Inferior parietal cortex (tissue), 1 donor: ENCODE data around the gene MRPL12.

ENCODE experiments used
- DNase-seq: peaks from one replicate; pipeline ENCODE4 v3.0.0-alpha.2; 2016; ENCODE audit errors: extremely low spot score

The MRPL12 gene

DNA sequence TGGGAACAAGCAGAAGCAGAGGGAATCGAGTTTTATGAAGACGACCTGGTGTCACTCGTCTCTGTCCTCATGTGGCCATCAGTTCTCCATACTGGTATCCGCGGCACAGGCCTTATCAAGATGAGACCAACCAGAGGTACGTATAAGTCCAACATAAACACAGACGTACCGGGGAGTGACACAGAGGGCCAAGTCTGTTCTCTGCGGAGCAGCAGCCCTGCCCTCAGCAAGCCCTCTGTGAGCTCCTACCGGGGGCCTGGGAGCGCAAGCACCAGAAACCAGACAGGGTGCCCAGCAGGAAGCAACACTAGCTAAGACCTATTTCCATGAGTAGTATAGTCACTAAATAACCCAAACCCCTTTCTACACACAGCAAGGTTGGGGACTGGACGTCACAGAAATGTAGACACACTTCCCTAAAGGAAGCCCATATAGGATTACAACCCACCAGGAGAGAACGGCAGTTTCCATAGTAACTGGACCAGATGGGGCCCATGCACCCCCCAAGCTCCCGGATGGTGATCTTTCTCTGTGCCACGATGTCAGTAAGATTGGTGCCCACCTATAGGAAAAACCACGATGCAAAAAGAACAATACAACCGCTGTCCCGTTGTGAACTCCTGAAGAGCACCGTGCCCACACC is 20.5 kb upstream of the MRPL12 start:
- no peak for DNase-seq

DNA sequence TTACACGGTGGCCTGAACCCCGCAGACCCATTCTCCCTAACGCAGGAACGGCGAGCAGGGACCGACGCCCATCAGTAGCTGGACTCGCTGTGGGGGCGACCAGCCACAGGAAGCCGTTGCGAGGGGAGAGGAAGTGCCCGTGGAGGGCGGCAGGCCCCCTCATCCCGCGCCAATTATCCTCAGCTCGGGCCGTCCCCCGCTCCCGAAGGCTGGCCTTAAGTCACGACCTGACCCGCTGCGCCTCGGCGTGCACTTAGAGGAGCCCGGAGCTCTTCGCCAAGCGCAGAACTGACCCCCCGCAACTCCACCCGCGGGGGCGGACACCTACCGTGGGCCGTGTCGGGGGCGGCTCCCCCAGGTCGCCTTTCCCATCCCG is 20.0 kb upstream of the MRPL12 start:
- DNase-seq = peak; percentile 20

DNA sequence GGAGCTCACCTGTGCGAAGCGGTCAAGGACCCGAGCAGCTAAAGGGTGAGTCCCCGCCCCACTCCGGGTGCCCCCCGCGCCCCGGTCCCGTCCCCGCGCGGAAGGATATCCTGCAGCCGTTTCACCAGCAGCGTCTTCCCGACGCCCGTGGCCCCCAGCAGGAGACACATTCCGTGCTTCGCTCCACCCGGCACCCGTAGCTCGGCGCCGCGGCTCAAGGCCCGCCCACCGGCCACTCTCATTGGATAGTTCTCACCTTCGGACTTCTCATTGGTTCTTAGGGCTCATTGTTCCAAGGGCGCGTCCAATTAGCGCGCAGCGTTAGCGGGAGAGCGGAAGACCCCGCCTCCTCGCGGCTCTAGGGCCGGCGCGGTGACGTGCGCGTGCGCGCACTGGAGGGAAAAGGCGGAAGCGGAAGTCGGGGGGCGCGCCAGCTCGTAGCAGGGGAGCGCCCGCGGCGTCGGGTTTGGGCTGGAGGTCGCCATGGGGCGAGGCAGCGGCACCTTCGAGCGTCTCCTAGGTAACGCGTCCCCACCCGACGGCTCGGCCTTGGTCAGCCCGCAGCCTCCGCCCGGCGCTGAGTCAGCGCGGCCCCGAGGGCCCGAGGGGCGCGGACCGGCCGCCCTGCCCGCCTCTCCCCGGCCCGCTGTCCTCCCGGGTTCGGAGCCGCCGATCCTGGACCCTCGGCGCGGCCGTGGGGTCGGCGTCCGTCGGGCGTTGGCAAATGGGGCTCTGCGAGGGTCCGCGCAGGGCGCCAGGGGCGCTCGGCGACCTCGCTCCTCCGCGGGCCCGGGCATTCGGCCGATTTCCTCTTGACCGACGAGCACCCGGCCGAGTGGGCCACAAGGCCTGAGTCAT is 19.4 kb upstream of the MRPL12 start, which contains the start of the genes ARL16 and HGS:
TSS of gene ARL16 (minus strand) at position 214 of the 858 bp plus-strand sequence. CDS start at position 170, 44 bp downstream.
TSS of gene HGS (plus strand) at position 428 of the 858 bp plus-strand sequence. CDS start at position 484, 56 bp downstream.
- DNase-seq = peak; percentile 100

DNA sequence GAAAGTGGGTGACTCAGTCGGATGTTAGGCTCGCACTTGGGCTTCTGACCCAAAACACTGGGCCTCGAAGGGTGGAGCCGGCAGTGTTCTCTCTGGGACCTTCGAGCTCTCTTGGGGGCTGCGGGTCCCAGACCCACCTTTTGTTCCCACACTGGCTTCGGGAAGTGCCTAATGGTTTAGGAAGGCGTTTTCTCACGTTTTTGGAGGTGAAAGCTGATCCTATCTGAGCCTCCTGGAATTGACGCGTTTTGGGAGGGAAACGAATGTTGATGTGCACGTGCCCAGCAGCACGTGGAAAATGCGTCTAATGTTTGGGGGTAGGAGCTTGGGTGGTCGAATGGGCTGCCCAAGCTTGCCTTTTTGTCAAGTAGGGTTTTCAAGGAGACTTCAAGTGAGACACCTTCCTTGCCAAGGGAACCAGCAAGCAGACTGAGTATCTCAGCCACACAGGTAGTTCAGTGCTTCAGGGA is 18.7 kb upstream of the MRPL12 start:
- no peak for DNase-seq

DNA sequence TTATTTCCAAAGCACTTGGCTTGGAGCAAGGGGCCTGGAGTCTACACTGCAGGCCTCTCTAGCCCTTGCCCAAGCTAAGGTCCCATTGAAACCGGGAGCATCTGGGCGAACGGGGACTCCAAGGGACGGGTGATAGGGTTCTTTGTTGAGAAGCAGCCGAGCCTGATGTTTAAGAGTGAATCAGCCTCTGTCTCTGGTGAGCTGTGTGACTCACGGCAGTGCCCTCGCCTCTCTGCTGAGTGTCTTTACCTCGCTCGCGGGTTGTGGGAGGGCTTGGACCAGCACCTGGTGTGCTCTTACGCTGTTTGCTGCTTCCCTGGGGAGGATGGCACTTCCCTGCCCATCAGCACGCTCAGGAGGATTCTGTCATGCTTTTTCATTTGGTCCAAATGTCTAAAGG is 18.1 kb upstream of the MRPL12 start:
- no peak for DNase-seq

DNA sequence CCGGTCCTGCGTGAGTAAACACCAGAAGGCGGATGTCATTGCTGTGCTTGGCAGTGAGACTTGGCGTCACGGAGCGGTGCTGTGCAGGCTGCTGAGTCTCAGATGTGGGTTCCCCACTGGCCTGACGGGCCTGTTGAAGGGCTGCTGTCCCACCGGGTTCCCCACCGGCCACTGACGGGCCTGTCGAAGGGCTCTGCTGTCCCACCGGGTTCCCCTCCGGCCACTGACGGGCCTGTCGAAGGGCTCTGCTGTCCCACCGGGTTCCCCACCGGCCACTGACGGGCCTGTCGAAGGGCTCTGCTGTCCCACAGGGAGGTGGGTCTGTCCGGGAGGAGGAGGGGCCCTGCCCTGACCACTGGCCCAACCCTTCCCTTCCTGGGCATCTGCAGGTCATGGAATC is 16.6 kb upstream of the MRPL12 start:
- no peak for DNase-seq

DNA sequence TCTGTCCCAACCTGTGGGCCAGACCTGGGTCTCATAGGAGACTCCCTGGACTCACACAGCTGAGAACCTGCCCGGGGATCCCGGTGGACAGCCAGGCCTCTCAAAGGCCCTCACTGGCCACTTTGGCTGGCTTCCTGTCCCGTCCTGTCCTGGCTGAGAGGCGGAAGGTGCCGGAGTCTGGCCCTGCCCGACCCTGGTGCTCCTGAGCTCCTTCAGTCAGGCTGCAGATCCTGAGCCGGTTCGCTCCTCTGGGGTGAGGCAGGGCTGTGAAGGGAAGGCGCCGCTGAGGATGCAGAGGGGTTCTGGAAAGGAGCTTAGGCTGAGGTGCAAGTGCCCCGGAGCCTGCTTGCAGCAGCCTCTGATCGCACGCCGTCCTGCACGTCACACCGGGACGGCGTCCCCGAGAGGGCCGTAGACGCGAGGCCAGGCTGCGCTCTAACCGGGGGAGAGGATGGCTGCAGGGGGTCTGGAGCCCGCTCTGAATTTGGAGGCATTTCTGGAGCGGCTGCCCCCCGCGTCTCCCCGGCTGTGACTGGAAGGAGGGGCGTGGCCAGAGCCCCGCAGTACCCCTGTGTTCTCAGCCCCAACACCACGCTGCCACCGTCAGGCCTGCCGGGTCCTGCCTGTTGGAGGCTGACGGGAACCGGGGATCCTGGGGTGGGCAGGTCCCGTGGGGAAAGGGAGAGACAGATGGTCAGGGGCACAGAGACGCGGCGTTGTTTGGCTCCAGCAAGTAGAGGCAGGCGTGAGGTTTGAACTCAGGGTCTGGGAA is 15.2 kb upstream of the MRPL12 start:
- no peak for DNase-seq

DNA sequence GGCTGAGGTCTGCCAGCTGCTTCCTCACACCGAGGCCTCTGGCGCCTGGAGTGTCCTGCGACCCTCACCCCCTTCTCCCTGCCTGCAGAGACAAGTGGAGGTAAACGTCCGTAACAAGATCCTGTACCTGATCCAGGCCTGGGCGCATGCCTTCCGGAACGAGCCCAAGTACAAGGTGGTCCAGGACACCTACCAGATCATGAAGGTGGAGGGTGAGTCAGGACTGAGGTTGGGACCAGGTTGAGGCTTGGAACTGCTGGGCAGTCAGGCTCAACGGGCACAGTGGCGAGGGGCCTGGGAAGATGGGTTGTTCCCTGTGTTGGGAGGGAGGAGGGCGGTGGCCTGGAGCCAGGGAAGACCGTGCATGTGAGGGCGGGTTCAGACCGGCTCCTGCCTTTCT is 14.6 kb upstream of the MRPL12 start:
- no peak for DNase-seq

DNA sequence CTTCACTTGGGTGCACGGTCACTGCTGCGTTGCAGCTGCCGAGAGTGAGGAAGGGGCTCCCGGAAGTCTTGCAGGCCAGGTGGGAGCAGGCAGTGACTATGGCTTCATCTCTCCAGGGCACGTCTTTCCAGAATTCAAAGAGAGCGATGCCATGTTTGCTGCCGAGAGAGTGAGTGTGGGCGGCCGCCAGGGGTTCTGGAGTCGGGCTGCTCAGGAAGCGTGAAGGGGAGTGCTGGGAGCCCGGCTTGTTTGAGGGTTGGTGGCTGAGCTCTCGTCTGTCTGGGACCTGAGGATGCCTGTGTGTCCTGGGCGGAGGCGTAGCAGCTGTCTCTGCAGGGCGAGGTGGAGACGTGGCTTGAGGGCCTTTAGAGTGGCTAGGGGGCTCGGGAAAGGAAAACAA is 13.1 kb upstream of the MRPL12 start:
- no peak for DNase-seq

DNA sequence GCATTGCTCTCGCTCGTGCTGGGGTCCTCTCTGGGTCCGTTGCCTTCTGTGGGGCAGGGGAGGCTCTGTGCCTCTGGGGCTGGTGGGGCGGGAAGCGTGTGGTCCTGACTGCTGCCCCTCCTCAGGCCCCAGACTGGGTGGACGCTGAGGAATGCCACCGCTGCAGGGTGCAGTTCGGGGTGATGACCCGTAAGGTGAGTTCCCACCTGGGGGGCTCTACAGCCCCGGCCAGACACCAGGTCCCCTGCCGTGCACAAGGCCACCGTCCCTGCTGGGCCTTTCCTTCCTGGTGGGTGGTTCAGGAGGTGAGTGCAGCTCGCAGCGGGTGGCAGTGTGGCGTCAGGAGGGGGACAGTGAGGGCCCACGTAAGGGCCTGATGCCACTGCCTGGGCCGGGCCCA is 12.6 kb upstream of the MRPL12 start:
- no peak for DNase-seq

DNA sequence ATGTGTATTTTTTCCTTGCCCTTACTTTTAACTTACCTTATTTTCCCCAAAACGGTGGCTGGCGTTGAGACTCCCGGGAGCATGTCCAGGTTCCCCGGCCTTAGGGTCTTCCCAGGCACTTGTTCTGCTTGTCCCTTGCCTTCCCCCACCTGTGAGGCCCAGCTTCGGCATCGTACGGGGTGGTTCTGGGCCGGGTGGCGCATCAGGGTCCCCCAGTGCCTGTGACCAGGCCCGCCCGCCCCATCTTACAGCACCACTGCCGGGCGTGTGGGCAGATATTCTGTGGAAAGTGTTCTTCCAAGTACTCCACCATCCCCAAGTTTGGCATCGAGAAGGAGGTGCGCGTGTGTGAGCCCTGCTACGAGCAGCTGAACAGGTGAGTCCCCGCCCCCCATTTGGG is 12.0 kb upstream of the MRPL12 start:
- no peak for DNase-seq

DNA sequence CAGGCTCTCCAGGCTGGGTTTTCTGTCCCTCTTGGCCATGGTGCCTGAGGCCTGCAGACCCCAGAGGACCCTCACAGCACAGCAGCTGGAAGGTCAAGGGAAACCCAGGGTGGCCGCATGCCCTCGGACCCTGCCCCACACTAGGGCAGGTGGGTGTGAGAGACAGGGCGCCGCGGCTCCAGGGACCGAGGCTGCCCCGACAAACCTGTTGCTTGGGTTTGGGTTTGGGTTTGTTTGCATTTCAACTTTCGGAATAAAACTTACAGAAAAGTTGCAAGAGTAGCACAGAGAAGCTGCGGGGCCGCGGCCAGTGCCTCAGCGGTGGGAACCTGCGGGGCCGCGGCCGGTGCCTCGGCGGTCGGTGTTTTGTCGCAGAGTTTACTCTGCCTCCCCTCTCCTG is 11.6 kb upstream of the MRPL12 start:
- DNase-seq = no peak

DNA sequence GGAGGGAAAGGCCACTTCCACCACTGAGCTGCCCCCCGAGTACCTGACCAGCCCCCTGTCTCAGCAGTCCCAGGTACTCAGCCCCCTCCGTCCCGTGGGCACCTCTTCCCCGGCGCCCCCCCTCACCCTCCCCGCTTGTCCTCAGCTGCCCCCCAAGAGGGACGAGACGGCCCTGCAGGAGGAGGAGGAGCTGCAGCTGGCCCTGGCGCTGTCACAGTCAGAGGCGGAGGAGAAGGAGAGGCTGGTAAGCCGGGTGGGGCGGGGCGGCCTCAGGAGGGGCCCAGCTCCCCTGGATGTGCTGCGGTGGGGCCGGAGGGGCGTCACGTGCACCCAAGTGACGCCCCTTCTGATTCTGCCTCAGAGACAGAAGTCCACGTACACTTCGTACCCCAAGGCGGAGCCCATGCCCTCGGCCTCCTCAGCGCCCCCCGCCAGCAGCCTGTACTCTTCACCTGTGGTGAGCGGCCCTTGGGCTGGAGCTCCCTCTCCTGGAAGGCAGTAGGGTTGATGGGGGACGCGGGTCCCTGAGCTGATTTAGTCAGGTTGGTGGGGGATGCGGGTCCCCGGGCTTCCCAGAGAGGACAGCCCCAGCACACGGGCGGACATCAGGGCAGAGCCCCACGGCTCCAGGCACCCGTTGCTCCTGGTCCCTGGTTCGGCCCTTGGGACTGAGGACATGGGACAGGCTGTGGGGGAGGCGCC is 9.5 kb upstream of the MRPL12 start:
- no peak for DNase-seq

DNA sequence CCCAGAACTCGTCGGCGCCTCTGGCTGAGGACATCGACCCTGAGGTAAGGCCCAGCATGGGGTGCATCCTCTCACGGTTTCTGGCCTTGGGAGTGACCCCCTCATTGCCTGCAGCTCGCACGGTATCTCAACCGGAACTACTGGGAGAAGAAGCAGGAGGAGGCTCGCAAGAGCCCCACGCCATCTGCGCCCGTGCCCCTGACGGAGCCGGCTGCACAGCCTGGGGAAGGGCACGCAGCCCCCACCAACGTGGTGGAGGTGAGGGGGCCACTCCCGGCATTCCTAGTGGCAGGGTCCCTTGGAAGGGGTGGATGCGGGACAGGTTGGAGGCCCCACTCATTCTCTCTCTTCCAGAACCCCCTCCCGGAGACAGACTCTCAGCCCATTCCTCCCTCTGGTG is 8.4 kb upstream of the MRPL12 start:
- no peak for DNase-seq

DNA sequence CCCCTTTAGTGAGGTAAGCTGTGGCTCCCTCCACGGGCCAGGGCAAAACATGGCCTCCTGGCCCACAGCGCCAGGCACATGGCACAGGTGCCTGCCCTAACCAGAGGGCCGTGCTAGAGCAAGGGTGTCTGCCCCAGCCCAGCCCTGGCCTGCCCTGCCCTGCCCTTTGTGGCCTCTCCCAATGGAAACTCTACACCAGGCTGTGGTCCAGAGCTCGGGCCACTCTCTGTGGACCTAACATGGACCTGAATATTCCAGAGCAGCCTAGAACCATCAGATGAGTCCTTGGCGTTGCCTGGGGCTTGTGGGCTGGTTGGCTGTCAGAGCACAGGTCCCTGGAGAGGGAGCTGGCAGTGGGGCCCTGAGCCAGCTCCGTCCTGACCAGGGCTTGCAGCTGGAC is 8.0 kb upstream of the MRPL12 start:
- no peak for DNase-seq

DNA sequence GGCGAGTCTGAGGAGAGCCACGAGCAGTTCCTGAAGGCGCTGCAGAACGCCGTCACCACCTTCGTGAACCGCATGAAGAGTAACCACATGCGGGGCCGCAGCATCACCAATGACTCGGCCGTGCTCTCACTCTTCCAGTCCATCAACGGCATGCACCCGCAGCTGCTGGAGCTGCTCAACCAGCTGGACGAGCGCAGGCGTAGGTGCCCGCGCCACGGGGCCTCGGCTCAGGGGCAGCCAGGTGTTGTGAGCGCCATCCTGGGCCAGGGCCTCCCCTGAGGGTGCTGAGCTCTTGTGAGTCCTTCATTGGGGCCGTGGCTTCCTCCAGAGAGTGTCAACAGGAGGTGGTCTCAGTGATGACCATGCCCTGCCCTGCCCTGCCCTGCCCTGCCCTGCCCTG is 7.4 kb upstream of the MRPL12 start:
- DNase-seq = no peak

DNA sequence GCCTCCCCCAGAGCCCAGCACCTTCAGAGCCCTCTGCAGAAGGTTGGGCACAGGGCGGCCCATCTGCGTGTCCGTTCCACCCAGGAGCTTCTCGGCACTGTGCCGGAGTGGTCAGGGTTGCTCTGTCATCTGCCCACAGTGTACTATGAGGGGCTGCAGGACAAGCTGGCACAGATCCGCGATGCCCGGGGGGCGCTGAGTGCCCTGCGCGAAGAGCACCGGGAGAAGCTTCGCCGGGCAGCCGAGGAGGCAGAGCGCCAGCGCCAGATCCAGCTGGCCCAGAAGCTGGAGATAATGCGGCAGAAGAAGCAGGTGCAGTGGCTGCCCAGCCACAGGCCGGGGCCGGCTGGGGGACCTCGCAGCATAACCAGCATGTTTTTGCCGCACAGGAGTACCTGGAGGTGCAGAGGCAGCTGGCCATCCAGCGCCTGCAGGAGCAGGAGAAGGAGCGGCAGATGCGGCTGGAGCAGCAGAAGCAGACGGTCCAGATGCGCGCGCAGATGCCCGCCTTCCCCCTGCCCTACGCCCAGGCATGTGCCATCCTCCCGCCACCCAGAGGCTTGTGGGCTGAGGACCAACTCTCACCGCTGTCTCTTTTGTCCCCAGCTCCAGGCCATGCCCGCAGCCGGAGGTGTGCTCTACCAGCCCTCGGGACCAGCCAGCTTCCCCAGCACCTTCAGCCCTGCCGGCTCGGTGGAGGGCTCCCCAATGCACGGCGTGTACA is 6.8 kb upstream of the MRPL12 start:
- DNase-seq = no peak

DNA sequence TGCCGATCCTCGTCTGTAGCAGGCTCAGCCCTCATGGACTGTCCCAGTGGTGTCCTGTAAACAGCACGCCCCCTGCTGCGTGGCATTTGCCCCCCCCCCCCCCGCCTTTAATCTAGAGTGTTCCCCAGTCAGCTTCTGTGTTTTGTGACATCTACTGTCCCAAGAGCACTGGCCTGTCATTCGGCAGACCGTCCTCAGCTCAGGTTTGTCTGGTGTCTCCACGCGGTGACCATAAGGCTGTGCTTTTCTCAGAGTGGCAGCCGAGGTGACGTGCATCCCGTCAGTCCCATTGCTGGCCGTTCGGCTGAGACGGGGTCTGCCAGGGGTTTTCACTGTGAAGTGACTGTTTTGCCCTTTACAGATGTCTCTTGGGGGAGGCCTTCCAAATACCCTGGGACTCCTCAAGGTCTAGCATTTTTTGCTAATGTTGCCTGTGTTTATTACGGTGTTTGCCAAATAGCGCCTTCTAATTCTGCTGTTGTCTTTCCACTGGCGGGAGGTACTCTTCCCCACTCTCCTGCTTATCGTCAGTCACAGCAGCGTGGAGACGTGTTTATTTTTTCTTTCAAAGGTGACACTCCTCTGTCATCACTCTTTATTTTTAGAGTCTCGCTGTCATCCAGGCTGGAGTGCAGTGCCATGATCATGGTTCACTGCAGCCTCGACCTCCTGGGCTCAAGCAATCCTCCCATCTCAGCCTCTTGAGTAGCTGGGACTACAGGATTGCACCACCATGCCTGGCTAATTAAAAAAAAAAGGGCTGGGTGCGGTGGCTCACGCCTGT is 5.7 kb upstream of the MRPL12 start:
- DNase-seq = no peak

DNA sequence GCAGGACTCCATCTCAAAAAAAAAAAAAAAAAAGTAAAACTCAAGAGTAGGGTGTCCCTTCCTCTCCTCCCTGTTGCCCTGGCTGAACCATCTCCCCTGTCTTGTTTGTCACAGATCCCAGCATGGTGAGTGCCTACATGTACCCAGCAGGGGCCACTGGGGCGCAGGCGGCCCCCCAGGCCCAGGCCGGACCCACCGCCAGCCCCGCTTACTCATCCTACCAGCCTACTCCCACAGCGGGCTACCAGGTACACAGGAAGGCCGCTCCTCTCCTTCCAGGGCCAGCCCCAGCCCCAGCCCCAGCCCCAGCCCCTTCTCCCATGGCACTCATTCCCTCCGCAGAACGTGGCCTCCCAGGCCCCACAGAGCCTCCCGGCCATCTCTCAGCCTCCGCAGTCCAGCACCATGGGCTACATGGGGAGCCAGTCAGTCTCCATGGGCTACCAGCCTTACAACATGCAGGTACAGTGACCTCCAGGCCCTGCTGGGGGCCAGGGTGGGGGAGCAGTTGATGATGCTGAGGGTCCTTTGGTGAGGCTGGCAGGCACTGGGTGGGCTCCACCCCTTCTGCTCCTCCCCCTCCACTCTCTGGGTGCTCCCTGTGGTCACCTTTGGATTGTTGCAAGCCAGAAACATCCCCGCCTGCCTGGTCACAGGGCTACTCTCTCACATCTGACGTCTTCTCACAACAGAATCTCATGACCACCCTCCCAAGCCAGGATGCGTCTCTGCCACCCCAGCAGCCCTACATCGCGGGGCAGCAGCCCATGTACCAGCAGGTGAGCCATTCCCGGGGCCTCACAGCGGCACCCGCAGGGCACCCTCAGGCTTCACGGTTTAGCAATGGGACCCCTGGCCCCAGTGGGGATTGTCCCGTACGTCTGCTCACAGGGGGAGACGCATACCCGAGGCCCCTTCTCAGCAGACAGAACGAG is 2.5 kb upstream of the MRPL12 start:
- no peak for DNase-seq
